ENCODE results near the gene RNF213. TPM values are rescaled to one million over a fixed set of nuclear protein-coding genes. Genes with fewer than 3 reads are reported as not detected.
A peak's percentile ranks its signal among the peaks of the same experiment; 100 is the strongest.

The RNF213 gene
- total RNA-seq, 1 donor from 2014 or later, result 47.3 TPM

DNA sequence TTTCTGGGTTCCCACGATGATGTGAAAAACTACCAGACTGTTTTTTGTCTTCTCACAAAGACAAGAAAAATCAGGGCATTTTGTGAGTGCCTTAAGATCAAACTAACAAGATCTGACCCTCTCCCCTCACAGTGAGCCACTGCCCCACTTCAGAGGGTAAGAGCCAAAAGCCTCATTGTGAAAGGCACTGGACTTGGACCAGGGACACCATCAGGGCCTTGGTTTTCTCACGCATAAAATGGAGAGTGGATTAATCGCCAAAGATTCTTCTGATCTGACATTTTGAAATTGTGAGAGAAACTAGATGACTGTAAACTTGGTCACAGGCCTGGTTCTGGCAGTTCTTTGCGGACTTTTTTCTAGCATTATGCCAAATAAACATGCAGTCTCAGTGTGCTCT is 133.3 kb downstream of the RNF213 start:
- TF ChIP-seq, protein P1, sequence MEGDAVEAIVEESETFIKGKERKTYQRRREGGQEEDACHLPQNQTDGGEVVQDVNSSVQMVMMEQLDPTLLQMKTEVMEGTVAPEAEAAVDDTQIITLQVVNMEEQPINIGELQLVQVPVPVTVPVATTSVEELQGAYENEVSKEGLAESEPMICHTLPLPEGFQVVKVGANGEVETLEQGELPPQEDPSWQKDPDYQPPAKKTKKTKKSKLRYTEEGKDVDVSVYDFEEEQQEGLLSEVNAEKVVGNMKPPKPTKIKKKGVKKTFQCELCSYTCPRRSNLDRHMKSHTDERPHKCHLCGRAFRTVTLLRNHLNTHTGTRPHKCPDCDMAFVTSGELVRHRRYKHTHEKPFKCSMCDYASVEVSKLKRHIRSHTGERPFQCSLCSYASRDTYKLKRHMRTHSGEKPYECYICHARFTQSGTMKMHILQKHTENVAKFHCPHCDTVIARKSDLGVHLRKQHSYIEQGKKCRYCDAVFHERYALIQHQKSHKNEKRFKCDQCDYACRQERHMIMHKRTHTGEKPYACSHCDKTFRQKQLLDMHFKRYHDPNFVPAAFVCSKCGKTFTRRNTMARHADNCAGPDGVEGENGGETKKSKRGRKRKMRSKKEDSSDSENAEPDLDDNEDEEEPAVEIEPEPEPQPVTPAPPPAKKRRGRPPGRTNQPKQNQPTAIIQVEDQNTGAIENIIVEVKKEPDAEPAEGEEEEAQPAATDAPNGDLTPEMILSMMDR (conservative IDR thresholded peaks at IDR 0.05), result no peak
- Mint-ChIP-seq H3K9me3 (no peaks in the 10 kb centered on the region), H3K36me3 (peaks cover 5% of the 10 kb centered on the region), H3K27ac (no peak overlapping the region), H3K27me3 (no peaks in the 10 kb centered on the region), H3K4me3 (no peak overlapping the region), H3K4me1 (ENCODE audit: unreplicated experiment) (peaks cover 4% of the 10 kb centered on the region)
- DNase-seq (ENCODE audit: extremely low spot score, unreplicated experiment), result no peak

DNA sequence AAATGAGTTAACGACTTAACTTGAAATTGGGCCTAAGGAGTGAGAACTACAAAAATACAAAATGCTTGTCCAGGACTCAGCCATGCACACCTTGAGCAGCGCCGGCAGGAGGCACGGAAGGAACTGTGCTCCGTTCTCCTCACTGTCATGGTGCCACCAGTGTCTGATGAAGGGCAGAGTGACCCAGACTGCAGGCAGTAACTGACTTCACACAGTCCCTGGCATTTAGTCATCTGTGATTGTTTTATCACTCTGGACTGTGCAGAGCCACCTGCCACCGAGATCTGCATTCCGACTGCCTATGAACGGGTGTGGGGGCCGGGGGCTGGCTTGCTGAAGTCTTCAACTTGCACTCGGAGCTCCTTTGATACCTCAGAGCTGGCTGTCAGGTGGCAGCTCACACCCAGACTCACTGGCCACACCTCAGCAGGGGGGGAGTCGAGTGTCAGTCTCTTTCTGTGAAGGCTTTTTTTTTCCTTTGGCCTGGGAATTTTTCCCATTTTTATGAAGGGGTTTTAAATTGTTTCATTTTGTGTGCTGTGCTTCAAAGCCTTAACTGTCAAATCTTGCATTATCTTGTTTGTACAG is 134.1 kb downstream of the RNF213 start:
- no peak for DNase-seq (ENCODE audit: extremely low spot score, unreplicated experiment)
- Mint-ChIP-seq H3K9me3 (no peaks in the 10 kb centered on the region), H3K27ac (peak overlapping the region; percentile 25), H3K27me3 (no peaks in the 10 kb centered on the region), H3K4me1 (ENCODE audit: unreplicated experiment) (peaks cover 4% of the 10 kb centered on the region), H3K4me3 (no peak overlapping the region), H3K36me3 (peaks cover 5% of the 10 kb centered on the region)
- TF ChIP-seq, protein P1 (conservative IDR thresholded peaks at IDR 0.05), result no peak

DNA sequence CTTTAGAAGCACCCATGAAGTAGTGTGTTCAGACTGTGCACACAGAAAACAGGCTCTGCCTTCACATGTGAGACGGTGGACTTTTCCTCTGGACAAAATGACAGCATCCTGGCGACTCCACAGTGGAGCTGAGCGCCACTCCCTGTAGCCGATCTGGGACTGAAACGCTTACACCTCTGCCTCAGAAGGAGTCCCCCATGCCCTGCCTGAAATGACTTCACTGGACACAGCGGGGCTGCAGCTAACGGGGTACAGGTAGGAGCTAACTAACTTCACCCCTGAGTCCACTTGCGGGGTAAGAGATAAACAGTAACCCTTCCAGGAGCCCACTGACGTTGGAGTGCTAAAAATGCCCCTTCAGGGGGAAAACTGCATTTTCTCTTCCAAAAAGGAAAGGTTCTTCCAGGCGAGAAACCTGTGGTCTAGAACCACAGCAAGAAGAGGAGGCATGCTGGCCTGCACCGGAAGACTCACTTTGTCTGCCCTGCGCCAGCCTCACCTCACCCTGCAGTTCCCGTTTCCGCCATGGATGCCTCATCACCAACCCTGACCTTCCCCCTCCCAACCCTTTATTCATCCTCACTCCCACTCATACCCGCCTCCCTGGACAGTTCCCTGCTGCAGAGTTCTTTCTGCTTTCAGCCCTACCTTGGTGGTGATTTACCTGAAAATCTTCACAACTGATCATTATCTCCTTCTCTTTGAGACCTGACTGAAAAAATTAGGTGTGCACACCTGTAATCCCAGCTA is 134.9 kb downstream of the RNF213 start:
- Mint-ChIP-seq H3K9me3 (no peaks in the 10 kb centered on the region), H3K27ac (no peak overlapping the region), H3K4me1 (ENCODE audit: unreplicated experiment) (peaks cover 4% of the 10 kb centered on the region), H3K36me3 (peaks cover 5% of the 10 kb centered on the region), H3K4me3 (no peak overlapping the region), H3K27me3 (peaks cover 2% of the 10 kb centered on the region)
- no peak for DNase-seq (ENCODE audit: extremely low spot score, unreplicated experiment)
- TF ChIP-seq, protein P1 (conservative IDR thresholded peaks at IDR 0.05), result peak; percentile 13

DNA sequence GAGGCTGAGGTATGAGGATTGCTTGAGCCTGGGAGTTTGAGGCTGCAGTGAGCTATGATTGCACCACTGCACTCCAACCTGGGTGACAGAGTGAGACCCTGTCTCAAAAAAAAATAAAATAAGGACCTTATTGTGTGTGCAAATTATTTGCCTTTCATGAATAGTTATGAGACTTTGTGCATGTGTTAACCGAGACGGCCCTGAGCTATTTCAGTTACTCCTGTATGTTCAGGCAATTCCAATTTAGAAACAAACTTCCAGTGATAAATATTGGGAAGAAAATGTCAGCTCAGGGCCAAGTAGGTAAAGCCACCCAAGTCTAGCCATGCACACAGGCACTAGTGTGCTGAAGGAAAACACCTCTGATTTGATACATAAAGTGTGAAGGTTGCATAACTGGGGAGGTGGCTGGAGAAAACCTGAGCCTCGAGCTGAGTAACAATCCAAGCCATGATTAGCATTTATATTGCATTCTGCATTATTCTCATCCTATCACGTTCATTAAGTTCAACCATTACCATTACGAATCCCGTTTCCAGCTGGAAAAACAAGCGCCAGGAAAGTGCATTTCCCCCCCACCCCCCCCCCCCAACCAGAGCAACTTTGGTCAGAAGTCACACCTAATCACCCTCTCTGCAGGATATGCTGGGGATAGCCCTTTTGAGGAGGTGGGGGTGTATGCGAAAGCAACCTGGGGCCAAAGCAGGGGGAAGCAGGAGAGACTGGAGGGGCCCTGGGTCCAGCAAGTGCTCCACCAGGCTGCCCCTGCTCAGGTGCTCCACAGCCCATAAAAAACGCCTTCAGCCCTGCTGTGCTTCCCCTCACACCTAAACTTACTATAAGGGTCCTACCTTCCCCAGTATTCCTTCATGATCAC is 135.7 kb downstream of the RNF213 start:
- Mint-ChIP-seq H3K27ac (no peak overlapping the region), H3K9me3 (no peaks in the 10 kb centered on the region), H3K4me3 (no peak overlapping the region), H3K36me3 (peaks cover 5% of the 10 kb centered on the region), H3K4me1 (ENCODE audit: unreplicated experiment) (peaks cover 4% of the 10 kb centered on the region), H3K27me3 (peaks cover 7% of the 10 kb centered on the region)
- no peak for DNase-seq (ENCODE audit: extremely low spot score, unreplicated experiment)
- TF ChIP-seq, protein P1 (conservative IDR thresholded peaks at IDR 0.05), result no peak

DNA sequence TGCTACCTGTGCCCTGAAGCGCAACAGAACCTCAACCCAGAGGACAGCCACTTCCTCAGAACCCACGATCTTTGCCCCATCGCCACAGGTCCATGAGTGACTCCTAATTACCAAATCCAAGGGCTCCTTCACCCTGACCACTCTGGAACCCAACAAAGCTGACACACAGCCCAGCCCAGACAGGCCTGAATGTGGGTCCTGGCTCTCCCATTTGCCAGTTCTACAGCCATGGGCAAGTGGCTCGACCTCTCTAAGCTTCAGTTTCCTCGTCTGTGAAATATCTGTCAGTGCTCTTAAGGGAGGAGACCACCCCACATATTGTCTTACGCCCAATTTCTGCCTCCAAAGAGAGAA is 136.4 kb downstream of the RNF213 start:
- H3K27ac Mint-ChIP-seq, result no peak overlapping the region
- TF ChIP-seq, protein P1 (conservative IDR thresholded peaks at IDR 0.05), result no peak
- H3K4me1 Mint-ChIP-seq (ENCODE audit: unreplicated experiment), result peaks cover 4% of the 10 kb centered on the region
- H3K9me3 Mint-ChIP-seq, result no peaks in the 10 kb centered on the region
- H3K36me3 Mint-ChIP-seq, result peaks cover 3% of the 10 kb centered on the region
- peaks cover 8% of the 10 kb centered on the region for H3K27me3 Mint-ChIP-seq
- DNase-seq (ENCODE audit: extremely low spot score, unreplicated experiment), result no peak
- H3K4me3 Mint-ChIP-seq, result no peak overlapping the region

Data from type B pancreatic cell (in vitro differentiated cells).